GM12874 (cell line): Measurements from ENCODE around the gene HMGB1.

Experiments
- TF ChIP-seq, protein P1 (sequence below): IDR thresholded peaks from 2 replicates; pipeline ENCODE4 v1.5.1; 2011; ENCODE audit warnings: low read depth, mild to moderate bottlenecking, control low read depth, low read length, moderate library complexity; ENCODE audit not compliant: insufficient read depth

HMGB1 gene

DNA sequence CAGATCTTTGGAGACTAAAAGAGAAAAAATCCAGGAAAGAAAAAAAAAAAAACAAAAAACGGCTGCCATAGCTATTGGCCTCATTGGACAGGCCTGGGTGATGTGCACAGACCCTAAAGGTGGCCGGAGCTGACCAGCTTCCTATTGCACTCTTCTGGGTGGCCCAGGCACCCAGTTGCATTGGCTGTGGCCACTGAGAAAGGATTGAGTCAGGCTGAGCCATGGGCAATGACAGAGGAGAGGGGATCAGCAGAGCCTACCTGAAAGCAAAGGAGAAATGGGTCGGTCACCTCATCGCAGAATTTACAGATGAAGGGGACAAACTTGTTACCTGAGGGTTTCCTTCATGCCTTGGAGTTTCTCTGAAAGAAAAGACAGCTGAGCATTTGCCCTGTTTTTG, 17.3 kb downstream of the HMGB1 start:
- TF ChIP-seq, protein P1, sequence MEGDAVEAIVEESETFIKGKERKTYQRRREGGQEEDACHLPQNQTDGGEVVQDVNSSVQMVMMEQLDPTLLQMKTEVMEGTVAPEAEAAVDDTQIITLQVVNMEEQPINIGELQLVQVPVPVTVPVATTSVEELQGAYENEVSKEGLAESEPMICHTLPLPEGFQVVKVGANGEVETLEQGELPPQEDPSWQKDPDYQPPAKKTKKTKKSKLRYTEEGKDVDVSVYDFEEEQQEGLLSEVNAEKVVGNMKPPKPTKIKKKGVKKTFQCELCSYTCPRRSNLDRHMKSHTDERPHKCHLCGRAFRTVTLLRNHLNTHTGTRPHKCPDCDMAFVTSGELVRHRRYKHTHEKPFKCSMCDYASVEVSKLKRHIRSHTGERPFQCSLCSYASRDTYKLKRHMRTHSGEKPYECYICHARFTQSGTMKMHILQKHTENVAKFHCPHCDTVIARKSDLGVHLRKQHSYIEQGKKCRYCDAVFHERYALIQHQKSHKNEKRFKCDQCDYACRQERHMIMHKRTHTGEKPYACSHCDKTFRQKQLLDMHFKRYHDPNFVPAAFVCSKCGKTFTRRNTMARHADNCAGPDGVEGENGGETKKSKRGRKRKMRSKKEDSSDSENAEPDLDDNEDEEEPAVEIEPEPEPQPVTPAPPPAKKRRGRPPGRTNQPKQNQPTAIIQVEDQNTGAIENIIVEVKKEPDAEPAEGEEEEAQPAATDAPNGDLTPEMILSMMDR = no peak

DNA sequence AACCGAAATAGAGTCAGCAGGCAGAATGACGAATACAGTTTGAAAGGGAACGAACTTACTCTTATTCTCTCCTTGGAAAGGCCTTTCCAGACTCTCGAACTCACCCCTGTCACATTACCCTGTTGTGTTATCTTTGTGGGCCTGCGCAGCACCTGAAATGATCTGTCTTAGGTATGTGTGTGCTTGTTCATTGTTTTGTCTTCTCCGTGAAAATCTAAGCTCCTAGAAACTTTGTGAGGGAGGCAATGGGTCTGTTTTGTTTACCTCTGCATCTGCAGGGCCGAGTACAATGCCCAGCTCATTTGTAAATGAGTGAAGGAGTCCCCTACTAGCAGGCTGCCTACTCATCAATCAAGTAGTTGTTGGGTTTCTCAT, 19.6 kb downstream of the HMGB1 start:
- TF ChIP-seq, protein P1 = no peak

DNA sequence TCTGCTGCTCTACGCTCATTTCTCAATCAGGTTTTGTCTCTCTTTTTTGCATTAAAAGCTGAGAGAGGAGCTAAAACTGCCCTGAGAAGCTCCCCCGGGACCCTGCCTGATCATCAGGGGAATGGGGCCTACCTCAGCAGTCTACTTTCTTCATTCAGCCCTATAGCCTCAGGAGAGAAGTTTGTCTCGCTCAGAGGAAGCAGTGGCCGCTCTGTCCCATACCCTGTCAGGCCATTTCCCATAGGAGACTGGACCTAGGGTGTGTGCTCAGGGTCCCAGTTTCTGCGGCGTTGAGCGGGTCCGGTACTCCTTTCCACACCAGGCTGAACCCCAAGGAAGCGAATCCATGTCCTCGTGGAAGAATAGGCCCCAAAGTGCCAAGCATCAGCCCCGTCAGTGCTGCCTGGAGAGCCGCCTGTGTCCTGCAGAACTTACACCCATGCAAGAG, 21.8 kb downstream of the HMGB1 start:
- TF ChIP-seq, protein P1 = no peak

- TF ChIP-seq, protein P1 = no peak
These were observed 22.8 kb downstream of the HMGB1 start for GRCh38 chr13:30442926-30443325.

DNA sequence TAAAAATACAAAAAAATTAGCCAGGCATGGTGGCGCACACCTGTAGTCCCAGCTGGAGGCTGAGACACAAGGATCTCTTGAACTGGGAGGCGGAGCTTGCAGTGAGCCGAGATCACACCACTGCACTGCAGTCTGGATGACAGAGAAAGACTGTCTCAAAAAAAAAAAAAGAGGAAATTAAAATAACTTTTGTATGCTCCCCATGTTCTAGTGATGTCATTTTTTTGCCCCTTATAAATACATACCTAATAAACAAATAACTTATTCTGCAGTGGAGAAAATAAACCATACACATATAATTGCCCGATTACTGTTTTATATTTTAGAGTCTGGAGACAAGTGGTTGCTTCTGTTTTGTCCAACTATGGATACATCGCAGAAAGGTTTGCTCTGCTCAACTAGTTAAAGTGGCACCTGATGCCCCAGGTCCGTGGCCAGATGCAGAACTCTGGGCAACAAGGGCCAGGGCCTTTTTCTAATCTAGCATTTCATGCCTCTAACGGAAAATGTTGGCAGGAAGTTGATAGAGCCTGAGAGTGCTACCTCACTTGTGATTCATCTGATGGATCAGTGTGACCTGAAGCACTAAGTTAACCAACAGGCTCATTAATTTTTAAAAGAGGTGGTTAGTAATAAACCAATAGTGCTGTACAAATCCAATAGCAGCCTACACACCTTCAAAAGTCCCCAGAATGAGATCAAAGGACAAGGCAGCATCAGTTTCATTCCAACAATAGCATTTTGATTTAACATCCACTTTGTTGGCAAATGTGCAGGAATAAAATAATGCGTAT, 24.6 kb downstream of the HMGB1 start:
- TF ChIP-seq, protein P1 = no peak

- TF ChIP-seq, protein P1 = no peak
These were observed 27.4 kb downstream of the HMGB1 start for GRCh38 chr13:30438286-30438685.

DNA sequence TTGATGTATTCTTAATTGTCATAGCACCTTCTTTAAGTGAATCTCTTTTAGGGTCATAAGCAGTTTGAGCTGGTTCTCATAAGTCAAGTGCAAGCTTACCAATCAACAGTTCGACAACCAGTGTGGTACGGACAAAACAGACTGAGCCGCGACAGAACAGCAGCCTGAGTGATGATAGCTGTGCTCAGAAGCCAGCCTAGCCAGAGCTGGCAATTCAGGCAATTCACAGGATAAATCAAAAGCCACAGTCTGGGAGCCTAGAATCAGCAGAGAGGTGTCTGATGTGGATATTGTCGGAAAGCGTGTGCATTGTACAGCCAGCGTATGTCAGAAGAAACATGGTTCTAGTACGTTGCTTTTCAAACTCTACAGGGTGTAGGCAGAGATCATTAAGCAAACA, 28.6 kb downstream of the HMGB1 start:
- TF ChIP-seq, protein P1 = no peak
